HG03045 (cell line): ENCODE data around the gene SCGB1C2.
"Not testable (repeated sequence)": the region's sequence is repeated elsewhere in the genome, so short reads cannot be mapped to it uniquely, and the experiment has no call there.

Experiments used
- ATAC-seq: cut with Tn5 transposase; IDR thresholded peaks from one replicate; pipeline ENCODE4 v1.9.1; 2021; ENCODE audit warnings: mild to moderate bottlenecking, moderate library complexity; ENCODE audit not compliant: unreplicated experiment

The SCGB1C2 gene

DNA sequence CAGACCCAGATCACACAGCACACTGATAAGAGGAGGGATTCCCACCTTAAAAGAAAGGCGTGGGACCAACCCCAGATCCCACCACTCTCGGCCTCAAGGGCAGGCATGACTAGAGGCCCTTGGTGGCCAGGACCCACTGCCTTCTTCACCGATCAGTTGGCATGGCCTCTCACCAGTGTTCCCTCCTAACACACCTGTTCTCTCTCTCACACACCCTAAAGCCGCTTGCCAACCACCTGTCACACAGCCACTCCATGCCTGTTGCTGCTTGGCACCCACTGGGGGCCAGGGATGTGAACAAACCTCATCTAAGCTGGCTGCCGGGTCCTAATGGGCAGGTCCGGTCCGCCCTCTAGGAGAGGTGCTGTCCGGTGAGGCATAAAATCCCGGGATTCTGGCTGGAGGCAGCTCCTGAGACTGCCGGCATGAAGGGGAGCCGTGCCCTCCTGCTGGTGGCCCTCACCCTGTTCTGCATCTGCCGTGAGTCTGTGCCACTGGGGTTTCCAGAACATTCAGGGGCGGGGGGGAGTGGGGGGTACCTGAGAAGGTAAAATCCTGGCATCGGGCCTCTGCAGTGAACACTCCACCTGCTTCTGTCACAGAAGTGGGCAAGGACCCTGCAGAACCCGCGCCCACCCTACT lies at the start of gene SCGB1C2:
Gene SCGB1C2 (plus strand): TSS at position 404 of the 642 bp plus-strand sequence. CDS start 22 bp downstream, at position 426.
- ATAC-seq: not testable (repeated sequence)

DNA sequence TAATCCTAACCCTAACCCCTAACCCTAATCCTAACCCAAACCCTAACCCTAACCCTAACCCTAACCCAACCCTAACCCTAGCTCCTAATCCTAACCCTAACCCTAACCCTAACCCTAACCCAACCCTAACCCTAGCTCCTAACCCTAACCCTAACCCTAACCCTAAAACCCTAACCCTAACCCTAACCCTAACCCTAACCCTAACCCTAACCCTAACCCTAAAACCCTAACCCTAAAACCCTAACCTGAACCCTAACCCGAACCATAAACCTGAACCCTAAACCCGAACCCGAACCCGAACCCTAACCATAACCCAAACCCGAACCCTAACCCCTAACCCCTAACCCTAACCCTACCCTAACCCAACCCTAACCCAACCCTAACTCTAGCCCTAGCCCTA lies 24.3 kb upstream of the SCGB1C2 start:
- not testable (repeated sequence) for ATAC-seq

DNA sequence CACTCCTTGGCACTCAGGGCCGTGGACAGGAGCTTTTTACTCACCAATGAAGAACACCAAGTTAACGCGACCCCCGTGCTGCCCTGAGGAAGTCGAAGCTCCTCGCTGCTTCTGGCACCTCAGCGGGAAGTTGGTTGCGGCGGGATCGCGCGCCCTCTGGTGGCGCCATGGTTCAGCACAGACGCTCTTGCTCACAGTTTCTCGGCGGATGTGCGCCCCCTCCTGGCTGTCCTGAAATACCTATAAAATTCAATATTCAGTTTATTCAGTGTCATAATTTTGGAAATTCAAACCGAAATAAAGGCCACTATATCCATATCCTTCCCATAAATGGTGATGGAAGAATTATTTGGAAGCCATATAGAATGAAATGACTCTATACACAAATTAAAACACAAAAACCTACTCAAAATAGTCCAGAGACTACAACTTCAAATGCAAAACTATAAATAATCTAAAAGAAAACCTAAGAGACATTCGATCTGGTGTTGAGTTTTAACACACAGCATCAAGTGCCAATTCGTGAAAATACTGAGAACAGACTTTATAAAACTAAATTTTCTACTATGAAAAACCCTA lies 18.9 kb upstream of the SCGB1C2 start:
- not testable (repeated sequence) for ATAC-seq

DNA sequence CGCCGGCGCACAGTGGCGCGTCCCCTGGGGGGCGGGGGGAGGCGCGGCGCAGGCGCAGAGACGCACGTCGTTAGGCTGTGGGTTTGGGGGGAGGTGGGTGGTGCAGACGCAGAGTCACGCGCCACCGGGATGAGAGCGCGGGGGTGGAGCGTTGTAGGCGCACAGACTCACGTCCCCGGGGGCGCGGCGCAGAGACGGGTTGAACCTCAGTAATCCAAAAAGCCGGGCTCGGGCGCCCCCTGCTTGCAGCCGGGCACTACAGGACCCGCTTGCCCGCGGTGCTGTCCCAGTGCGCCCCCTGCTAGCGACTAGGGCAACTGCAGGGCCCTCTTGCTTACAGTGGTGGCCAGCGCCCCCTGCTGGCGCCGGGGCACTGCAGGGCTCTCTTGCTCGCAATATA lies 3.4 kb upstream of the SCGB1C2 start:
- ATAC-seq: not testable (repeated sequence)

DNA sequence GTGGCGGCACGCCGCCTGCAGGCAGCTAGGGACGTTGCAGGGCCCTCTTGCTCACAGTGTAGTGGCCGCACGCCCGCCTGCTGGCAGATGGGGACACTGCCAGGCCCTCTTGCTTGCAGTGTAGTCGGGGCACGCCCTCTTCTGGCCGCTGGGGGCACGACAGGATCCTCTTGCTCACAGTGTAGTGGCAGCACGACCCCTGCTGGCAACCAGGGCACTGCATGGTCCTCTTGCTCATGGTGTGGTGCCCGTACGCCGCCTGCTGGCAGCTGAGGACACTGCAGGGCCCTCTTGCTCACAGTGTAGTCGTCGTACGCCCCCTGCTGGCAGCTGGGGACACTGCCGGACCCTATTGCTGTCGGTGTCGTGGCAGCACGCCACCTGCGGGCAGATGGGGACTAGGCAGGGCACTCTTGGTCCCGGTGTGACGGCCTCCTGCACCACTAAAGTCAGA lies 3.0 kb upstream of the SCGB1C2 start:
- peak; percentile 88 for ATAC-seq

DNA sequence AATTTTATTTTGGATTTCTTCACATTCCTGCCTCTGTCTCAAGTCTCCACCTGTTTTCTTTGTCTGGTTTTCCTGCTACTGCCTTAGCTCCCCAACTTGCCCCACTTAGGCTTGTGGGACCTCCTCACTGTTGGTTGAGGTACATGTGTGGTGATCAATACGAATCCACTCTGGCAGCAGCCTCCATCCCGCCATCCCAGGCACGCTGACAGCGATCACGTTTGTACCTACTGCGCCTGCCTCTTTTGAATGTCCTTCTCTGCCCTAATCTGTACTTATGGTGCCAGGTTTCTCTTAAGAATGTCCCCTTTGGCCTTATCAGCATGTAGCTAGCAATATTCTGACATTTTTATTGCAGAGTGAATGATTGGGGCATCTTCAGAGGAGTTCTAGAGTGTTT lies 2.3 kb upstream of the SCGB1C2 start:
- not testable (repeated sequence) for ATAC-seq

DNA sequence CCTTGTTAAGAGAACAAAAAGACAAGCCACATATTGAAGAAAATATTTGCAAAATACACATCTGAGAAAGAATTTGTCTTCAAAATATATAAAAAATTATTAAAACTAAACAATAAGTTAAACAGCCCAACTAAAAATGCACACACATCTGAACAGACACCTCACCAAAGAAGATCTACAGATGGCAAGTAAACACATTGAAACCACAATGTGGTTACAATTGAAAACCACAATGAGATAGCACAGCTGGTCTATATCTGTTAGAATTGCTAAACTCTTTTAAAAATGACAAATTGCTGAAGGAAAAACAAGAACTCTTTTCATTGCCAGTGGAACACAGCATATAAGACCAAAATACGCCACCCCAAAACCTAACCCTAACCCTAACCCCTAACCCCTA lies 1.5 kb upstream of the SCGB1C2 start:
- not testable (repeated sequence) for ATAC-seq

DNA sequence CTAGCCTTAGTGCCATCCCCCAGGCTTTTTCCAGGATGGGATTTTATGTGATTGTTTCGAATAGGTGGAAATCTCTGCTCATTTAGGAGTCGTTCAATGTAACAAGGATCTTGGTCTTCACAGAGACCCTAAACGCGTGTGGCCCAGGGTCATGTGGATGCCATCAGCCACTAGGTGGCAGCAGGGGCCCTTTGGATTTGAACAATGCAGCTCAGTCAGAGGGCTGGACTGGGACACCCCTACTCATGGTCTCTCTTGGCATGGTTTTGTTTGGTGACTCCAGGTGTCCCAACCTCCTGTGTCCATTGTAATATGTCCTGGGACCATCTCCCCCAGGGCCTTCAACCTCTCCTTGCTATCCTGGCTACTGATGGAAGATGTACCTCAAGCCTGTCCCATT lies 838 bp upstream of the SCGB1C2 start:
- peak; percentile 54 for ATAC-seq

DNA sequence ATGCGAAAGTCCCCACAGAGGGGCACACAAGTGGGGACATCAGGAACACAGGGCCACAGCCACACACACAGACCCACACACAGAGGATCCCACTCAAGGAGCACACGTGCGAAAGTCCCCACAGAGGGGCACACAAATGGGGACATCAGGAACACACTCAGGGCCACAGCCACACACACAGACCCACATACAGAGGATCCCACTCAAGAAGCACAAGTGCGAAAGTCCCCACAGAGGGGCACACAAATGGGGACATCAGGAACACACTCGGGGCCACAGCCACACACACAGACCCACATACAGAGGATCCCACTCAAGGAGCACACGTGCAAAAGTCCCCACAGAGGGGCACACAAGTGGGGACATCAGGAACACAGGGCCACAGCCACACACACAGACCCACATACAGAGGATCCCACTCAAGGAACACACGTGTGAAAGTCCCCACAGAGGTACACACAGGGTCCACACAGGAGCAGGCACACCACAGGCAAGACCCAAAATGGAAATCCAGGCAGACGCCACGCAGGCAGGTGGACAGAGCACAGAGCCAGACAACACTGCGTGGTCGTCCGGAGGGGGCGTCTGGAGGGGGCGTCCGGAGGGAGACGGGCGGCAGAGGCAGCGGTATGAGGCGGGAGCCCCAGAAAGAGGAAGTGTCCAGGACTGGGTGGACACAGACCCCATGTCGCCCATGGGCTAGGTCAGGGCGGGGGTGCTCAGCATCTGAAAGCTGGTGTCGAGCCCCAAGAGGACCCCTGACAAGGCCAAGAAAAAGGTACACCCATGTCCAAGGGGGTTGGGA lies 2.2 kb downstream of the SCGB1C2 start:
- not testable (repeated sequence) for ATAC-seq

DNA sequence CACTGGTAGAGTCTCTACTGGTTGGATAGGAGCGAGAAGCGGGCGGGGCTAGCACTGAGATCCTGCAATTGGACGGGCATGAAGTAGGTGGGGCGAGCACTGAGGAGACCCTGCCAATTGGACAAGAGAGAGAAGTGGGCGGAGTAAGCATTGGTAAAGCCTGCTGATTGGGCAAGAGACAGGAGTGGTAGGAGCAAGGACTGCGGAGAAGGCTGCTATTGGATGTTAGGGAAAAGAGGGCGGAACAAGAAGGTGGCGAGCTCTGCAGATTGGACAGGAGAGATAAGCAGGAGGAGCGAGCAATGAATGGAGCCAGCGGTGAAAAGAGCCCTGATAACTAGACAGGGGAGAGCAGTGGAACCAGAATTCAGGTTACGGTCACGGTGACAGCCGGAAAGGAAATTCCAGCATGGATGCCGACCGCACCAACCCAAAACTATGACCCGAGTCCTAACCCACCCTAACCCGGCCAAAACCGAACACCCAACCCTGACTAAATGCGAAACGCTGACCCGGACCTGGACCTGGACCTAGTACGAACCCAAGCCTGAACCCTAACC lies 4.8 kb downstream of the SCGB1C2 start:
- ATAC-seq: no peak

DNA sequence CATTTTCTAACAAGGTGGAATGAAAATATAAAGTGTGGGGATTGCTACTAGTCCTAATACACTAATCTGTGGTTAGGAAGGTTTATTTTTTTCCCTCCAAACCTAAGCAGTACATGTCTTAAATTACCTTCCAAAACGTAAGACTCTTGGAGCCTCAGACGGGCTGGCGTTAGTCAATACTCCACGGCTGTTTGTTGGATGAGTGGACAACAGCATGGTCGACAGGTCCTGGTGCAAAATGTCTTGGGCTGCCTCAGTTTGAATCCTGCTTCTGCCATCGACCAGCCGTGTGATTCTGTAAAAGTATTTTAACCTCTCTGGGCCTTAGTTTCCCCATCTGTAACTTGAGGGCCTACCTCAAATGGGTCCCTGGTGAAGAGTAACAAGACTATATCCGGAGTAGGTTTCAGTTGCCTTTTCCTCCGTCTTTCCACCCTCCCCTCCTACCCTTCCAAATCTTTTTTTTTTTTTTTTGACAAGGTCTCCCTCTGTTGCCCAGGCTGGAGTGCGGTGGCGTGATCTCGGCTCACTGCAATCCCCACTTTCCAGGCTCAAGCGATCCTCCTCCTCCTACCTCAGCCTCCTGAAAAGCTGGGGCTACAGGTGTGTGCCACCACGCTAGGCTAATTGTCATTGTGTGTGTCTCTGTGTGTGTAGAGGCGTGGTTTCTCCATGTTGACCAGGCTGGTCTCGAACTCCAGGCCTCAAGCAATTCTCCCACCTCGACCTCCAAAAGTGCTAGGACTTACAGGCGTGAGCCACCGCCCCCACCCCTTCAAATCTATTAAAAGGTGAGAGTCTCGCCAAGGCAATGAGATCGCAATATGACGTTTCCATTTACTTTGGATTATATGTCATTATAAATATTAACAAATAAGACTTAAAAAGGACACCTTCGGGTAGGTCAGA lies 5.8 kb downstream of the SCGB1C2 start:
- ATAC-seq: no peak

DNA sequence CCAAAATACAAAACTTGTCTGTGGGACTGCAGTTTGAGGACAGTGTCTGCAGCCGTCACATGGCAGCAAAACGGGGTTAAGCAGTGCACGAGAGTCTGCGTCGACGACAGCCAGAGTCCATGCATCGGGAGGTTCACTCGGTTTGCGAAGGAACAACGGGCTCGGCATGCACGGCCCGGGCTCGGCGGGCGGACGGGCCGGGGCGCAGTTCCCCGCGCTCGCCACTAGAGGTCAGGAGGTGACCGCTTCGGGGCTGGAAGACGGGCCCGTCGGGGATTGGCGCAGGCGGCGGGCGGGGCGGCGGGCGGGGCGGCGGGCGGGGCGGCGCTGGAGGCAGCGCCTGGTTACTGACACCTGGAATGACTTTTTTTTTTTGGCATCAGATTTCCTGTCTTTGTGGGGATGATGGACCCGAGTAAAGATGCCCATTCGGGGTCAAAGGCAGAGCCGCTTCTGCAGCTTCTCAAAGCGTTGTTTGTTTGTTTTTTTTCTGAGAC lies 6.5 kb downstream of the SCGB1C2 start:
- ATAC-seq: no peak

DNA sequence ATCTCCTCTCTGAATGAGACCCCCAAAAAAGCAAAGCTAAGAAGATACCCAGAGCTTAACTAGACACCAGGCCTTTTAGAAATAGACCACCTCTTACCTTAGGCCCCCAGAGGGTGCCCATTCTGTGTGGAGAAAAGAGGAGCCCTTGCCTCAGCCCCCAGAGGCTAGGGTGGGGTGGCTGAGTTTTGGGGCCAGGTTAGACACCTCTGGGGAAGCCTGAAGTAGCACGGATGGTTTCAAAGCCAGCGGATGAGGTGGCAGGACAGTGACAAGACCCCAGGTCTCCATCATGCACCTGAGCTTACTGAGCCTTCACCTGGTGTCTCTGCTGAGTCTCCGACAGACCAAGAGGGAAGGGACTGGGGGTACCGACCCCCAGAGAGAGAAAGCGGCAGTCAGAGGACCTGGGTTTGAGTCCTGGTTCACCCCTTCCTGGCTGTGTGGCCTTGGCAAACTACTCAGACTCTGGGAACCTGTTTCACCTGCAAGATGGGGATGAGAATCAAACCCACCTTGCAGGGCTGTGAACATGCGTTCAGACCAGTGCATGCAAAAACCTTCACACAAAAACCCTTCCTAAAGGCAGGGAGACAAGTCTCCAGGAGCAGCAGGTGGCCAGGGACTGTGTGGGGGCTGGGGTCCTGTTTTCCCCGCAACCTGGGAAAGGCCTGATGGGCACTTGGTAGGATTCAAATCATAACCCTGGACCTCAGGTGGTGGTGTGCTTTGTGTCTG lies 7.7 kb downstream of the SCGB1C2 start:
- ATAC-seq: no peak

DNA sequence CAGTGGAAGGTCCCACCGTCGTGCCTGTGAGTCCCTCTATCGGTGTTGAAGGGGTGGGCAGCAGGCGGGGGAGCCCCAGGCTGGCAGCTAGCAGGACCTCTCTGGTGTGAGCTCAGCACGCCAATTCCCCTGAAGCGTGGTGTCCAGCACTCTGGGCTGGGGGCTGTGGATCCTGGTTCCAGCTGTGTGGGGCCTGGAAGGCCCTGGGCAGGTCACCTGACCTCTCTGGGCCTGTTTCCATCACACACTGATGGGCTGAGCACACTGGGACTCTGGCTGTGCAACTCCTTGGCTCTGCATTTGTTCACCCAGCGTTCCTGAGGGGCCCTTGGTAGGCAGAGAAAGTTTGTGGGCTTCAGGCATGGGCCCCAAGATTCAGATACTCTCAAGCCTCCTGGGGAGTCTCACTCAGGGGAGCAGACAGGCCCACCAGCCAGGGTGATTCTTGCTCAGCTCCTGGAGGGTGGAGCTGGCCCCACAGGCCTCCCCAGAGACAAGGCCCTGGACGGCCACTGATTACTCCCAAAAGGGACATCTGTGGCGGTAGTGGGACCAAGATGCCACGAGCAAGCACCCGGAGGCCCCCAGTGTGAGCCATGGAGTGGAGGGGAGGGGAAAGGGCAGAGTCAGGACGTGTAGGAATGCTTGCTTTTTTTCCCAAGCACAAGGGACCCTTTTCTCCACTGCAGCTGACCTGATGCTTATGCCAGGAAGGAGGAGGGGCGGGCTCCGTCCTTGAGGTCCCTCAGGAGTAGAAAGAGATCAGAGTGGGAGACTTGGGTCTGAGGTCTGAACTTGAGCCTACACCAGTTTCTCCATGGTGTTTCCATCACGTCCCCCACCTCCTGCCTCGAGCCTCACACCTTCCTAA lies 8.5 kb downstream of the SCGB1C2 start:
- ATAC-seq: no peak

DNA sequence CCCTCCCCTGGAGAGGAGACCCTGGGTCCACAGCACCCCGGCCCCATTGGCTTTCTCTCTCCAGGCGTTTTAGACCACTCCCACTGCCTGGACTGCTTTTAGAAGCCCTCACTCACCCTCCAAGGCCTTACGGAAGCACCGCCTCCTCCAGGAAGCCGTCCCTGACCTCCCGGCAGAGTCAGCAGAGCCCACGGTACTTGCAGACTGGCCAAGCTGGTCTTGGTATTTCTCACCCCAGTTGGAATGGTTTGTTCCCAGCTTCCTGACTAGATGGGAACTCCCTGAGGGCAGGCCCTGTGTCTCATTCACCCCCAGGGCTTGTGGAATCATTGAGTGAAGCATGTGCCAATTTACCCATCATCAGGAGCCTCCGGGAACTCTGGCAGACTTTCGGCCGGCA lies 9.2 kb downstream of the SCGB1C2 start:
- no peak for ATAC-seq

DNA sequence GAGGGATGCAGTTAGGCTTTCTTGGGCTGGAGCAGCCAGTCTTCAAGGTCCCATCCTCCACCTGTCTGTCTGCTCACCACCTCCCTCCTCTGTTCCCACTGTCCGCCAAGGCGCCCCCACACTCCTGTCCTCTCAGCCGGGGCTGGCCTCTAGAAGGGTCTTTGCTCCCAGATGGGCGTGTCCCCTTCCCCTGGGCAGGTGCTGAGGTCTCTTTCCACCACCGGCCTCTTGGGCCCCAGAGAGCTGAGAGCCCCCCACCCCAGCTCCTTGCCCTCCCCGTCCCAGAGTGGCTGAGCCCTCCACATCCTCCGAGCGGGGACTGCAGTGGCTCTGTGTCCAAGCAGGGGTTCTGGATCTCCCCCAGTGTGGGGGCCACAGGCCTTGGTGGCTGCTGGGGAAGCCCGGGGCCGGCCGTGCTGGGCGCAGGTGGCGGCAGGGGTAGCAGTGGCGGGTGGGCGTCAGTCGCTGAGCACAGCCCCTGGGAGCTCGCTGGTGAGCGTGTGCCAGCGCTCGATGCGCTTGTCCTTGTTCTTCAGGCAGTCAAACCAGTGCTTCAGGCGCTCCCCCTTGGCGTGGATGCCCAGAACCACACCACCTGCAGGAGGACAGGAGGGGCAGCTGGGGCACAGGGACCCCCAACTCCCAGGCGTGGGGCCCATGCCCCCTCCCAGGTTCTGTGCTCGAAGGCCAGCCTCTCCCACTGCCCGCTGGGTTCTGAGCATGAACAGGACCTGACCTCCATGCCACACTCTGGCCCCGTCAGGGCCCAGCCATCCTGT lies 9.8 kb downstream of the SCGB1C2 start:
- no peak for ATAC-seq

DNA sequence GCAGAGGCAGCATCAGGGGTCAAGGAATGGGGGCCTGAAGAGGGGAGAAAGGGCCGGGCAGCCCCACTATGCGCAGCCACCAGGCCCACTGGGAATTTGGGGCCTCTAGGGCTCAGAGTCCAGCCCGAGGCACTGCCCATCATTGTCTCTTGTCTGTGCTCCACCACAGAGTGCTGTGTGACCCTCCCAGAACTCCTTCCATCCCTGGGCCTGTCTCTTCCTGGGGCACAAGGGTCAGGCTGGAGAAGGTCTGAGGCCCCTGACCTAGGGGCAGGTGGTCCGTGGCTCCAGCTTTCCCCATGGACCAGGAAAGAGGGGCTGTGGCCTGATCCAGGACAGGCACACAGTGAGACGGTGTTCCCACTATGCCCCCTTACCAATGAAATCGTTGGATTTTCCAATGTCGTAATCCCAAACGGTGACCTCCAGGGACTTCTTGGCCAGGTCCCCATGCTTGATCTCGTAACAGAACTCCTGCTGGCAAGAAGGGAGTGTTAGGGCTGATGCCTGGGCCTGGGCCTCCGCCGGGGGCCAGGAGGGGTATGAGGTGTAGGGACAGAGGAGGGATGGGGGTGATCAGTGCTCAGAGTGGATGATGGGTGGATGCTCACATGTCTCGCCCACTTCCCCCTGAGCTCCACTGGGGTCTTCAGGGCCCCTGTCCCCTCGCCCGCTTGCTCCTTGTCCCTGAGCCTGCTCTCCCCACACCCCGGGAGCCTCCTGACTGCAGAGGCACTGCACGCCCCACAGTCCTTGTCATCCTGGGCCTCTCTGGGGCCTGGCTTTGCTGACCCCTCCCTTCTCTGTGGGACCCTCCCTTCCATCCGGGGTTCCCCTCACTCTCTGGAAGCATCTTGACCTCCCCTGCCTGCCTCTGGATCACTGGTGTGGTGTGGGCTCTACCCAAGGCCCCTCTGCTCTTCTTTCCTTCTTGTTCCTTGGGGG lies 10.7 kb downstream of the SCGB1C2 start:
- no peak for ATAC-seq
